ENCODE results near the gene GAREM2. TPM values are rescaled to one million over a fixed set of nuclear protein-coding genes. Genes with fewer than 3 reads are reported as not detected.
A peak's percentile ranks its signal among the peaks of the same experiment; 100 is the strongest.

GAREM2 gene
- total RNA-seq, 1 donor from 2014 or later, result under 0.01 TPM

DNA sequence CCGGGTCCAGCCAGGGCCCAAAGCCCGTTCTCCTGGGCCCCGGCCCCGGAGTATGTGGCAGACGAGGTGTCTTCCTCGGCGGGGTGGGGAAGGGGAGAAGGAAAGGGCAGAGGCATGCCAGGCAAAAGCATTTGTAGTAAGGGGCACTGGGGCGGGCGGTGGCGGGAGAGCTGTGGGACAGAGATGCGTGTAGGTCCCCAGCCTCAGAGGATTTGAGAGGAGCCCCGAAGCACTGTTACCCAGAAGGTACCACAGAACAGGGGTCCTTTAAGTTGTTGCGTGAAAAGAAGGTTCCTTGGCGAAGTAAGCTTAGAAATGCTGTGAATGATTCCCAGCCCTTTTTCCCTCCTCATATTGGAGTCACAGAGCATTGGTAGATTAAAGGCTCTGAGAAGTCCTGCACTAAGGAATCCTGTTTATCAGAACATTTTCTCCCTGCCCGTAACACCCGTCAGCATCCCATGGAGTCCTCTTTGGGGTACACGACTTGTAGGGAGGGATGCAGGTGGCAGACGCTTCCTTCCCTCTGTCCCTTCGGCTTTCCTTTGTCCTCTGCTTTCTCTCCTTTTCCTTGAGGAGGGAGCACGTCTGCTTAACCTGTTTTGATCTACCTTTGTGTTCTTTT, 12.5 kb downstream of the GAREM2 start:
- Histone ChIP-seq H3K36me3 (ENCODE audit: control insufficient read depth, insufficient read depth, low read length) (no peaks in the 10 kb centered on the region), H3K27me3 (ENCODE audit: control insufficient read depth, insufficient read depth, low read length) (no peaks in the 10 kb centered on the region), H3K4me3 (ENCODE audit: low read depth, low read length) (peak overlapping the region; percentile 18)
- FAIRE-seq, result no peak
- DNase-seq (ENCODE audit: low read depth), result no peak
- TF ChIP-seq, protein P1, sequence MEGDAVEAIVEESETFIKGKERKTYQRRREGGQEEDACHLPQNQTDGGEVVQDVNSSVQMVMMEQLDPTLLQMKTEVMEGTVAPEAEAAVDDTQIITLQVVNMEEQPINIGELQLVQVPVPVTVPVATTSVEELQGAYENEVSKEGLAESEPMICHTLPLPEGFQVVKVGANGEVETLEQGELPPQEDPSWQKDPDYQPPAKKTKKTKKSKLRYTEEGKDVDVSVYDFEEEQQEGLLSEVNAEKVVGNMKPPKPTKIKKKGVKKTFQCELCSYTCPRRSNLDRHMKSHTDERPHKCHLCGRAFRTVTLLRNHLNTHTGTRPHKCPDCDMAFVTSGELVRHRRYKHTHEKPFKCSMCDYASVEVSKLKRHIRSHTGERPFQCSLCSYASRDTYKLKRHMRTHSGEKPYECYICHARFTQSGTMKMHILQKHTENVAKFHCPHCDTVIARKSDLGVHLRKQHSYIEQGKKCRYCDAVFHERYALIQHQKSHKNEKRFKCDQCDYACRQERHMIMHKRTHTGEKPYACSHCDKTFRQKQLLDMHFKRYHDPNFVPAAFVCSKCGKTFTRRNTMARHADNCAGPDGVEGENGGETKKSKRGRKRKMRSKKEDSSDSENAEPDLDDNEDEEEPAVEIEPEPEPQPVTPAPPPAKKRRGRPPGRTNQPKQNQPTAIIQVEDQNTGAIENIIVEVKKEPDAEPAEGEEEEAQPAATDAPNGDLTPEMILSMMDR (IDR thresholded peaks at IDR 0.05; ENCODE audit: insufficient read depth, low read length, severe bottlenecking), result no peak

DNA sequence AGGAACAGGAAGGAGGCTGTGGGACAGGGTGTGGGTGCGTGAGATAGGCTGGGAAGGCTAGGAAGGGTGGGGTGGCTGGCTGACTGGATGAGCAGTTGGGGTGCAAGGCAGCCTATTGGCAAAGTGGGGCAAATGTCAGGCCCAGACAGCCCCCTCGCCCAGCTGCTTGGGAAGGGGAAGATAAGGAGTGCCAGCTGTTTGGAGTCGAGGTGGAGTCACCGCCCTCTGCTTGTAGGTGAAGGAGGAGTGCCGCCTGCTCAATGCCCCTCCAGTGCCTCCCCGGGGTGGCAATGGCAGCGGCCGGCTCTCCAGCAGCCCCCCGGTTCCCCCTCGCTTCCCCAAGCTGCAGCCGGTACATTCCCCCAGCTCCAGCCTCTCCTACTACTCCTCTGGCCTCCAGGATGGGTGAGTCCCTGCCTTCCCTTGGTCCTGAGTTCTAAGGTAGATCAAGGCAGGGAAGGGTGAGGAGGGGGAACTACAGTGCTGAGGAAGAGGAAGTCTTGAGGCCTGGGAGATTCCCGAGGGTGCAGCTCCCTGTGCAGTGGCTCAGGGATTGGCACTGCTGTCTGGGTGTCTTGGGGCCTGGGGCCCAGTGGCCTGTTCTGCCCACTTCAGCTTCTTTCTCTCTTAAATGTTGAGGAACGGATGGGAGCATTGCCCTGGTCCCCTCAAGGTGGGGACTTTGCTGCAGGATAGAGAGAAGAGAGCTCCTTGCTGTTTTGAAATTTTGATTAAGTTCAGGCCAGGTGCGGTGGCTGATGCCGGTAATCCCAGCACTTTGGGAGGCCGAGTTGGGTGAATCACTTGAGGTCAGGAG, 13.3 kb downstream of the GAREM2 start:
- no peaks in the 10 kb centered on the region for H3K27me3 ChIP-seq (ENCODE audit: control insufficient read depth, insufficient read depth, low read length)
- TF ChIP-seq, protein P1 (IDR thresholded peaks at IDR 0.05; ENCODE audit: insufficient read depth, low read length, severe bottlenecking), result no peak
- H3K4me3 ChIP-seq (ENCODE audit: low read depth, low read length), result no peak overlapping the region
- no peak for DNase-seq (ENCODE audit: low read depth)
- no peak for FAIRE-seq
- no peaks in the 10 kb centered on the region for H3K36me3 ChIP-seq (ENCODE audit: control insufficient read depth, insufficient read depth, low read length)

DNA sequence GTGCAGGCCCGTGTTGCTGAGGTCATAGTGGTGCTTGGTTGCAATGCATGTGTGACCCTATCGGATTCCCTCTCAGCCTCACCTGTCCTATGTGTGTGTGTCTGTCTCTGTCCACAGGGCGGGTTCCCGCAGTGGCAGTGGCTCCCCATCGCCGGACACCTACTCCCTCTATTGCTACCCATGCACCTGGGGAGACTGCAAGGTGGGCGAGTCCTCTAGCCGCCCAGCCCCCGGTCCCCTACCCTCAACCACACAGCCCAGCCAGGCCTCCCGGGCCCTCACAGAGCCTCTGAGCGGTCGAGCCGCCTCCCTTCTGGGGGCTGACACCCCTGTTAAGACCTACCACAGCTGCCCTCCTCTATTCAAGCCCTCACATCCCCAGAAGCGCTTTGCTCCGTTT, 14.2 kb downstream of the GAREM2 start:
- TF ChIP-seq, protein P1 (IDR thresholded peaks at IDR 0.05; ENCODE audit: insufficient read depth, low read length, severe bottlenecking), result no peak
- no peaks in the 10 kb centered on the region for H3K27me3 ChIP-seq (ENCODE audit: control insufficient read depth, insufficient read depth, low read length)
- H3K36me3 ChIP-seq (ENCODE audit: control insufficient read depth, insufficient read depth, low read length), result peaks cover 2% of the 10 kb centered on the region
- no peak overlapping the region for H3K4me3 ChIP-seq (ENCODE audit: low read depth, low read length)
- DNase-seq (ENCODE audit: low read depth), result no peak
- no peak for FAIRE-seq

DNA sequence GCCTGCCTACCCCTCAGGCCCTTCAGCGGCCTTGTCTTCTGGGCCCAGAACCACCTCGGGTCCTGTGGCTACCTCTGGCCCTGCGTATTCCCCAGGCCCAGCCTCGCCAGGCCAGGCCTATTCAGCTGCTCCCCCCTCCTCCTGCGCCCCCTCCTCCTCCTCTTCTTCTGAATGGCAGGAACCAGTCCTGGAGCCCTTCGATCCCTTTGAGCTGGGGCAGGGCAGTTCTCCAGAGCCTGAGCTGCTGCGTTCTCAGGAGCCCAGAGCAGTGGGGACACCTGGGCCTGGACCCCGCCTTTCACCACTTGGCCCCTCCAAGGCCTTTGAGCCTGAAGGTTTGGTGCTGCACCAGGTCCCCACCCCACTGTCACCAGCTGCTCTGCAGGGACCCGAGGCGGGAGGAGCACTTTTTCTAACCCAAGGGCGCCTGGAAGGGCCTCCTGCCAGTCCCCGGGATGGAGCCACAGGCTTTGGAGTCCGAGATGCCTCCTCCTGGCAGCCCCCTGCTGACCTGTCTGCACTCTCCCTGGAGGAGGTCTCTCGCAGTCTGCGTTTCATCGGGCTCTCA, 14.7 kb downstream of the GAREM2 start:
- peaks cover 2% of the 10 kb centered on the region for H3K36me3 ChIP-seq (ENCODE audit: control insufficient read depth, insufficient read depth, low read length)
- FAIRE-seq (no peak), DNase-seq (ENCODE audit: low read depth) (no peak)
- no peak overlapping the region for H3K4me3 ChIP-seq (ENCODE audit: low read depth, low read length)
- H3K27me3 ChIP-seq (ENCODE audit: control insufficient read depth, insufficient read depth, low read length), result no peaks in the 10 kb centered on the region
- TF ChIP-seq, protein P1 (IDR thresholded peaks at IDR 0.05; ENCODE audit: insufficient read depth, low read length, severe bottlenecking), result no peak

DNA sequence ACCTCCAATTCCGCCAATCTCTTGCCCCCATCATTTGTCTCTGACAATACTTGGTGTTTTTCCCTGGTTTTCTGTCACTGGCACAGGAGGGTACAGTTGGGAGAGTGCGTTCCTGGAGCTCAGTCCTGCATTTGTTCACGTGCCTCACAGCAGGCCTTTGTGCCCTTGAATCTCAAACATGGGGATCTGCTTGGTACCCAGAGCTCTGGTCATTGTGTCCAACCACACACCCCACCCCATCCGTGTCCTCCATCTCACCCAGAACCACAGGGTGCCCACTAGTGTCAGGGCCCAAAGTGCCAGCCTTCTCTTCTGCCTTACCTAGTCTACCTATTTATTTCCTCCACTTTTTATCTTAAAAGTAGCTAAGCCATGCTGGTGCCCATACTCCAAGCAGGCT, 16.2 kb downstream of the GAREM2 start:
- Histone ChIP-seq H3K27me3 (ENCODE audit: control insufficient read depth, insufficient read depth, low read length) (no peaks in the 10 kb centered on the region), H3K4me3 (ENCODE audit: low read depth, low read length) (no peak overlapping the region), H3K36me3 (ENCODE audit: control insufficient read depth, insufficient read depth, low read length) (peaks cover 9% of the 10 kb centered on the region)
- TF ChIP-seq, protein P1 (IDR thresholded peaks at IDR 0.05; ENCODE audit: insufficient read depth, low read length, severe bottlenecking), result no peak
- DNase-seq (ENCODE audit: low read depth), result no peak
- no peak for FAIRE-seq

All from bronchial epithelial cell (primary cell).